HTR-8/SVneo (cell line): ENCODE measurements around the gene TINAG.

Experiments
- DNase-seq: peaks from one replicate; pipeline ENCODE4 v3.0.0; 2011; ENCODE audit warnings: low spot score, mixed read lengths; ENCODE audit not compliant: insufficient read length
- FAIRE-seq: peaks from 2 replicates; lab custom pipeline; 2011; peaks lifted over from hg19 to GRCh38; lab: Jason Lieb, UNC

TINAG gene

GRCh38 chr6:54419885-54420284, 111.6 kb downstream of the TINAG start:
- no peak for FAIRE-seq
- peak; percentile 33 for DNase-seq

- FAIRE-seq, result no peak
Observed at GRCh38 chr6:54426995-54427394, 118.8 kb downstream of the TINAG start.

GRCh38 chr6:54427396-54427937, 119.2 kb downstream of the TINAG start:
- peak; percentile 49 for FAIRE-seq
- no peak for DNase-seq

More at GRCh38 chr6:54426995-54427394, 118.8 kb downstream of the TINAG start:
- no peak for DNase-seq

- DNase-seq, result no peak
- no peak for FAIRE-seq
Observed at GRCh38 chr6:54428431-54428830, 120.2 kb downstream of the TINAG start.

GRCh38 chr6:54431466-54431865, 123.2 kb downstream of the TINAG start:
- DNase-seq (no peak), FAIRE-seq (no peak)
